Tibial artery (tissue), 4 donors: ENCODE data around the gene OR5H1.
"Not testable (repeated sequence)": the region's sequence is repeated elsewhere in the genome, so short reads cannot be mapped to it uniquely, and the experiment has no call there.

Source experiments
- DNase-seq, 2 donors: peaks; one replicate each; pipeline ENCODE4 v3.0.0-alpha.2; 2019
- H3K27ac ChIP-seq, 2 donors: fragments of 200-600 bp; sonication (generic) in 1 of 2; 1 replicate in 1 of 2; 2 replicates in 1 of 2; pipeline ENCODE4 v1.5.1; 2018 to 2019; ENCODE audit warnings: mild to moderate bottlenecking in 1 of 2
- H3K27me3 ChIP-seq, 2 donors: fragments of 200-600 bp; sonication (generic) in 1 of 2; one replicate each; pipeline versions ENCODE4 v1.5.1 to v1.6.0; 2016 to 2019
- H3K36me3 ChIP-seq, 3 donors: fragments of 200-600 bp; sonication (generic) in 2 of 3; one replicate each; pipeline ENCODE4 v1.5.1; 2016 to 2019; ENCODE audit warnings: mild to moderate bottlenecking in 2 of 3
- H3K4me1 ChIP-seq, 4 donors: fragments of 200-600 bp; sonication (generic) in 2 of 4; 1 replicate in 3 of 4; 2 replicates in 1 of 4; pipeline ENCODE4 v1.5.1; 2016 to 2019
- H3K4me3 ChIP-seq, 2 donors: fragments of 200-600 bp; sonication (generic) in 1 of 2; 1 replicate in 1 of 2; 2 replicates in 1 of 2; pipeline ENCODE4 v1.5.1; 2018 to 2019; ENCODE audit warnings: mild to moderate bottlenecking in 2 of 2
- H3K9me3 ChIP-seq, 3 donors: fragments of 200-600 bp; sonication (generic) in 1 of 3; one replicate each; pipeline ENCODE4 v1.5.1; 2016 to 2019
- intact Hi-C: fragments of 100-400 bp; cut with DNase I; formaldehyde crosslinking; loops from one replicate; pipeline ENCODE4 v1.15.0; 2023; ENCODE audit warnings: low total_unique reads
- TF ChIP-seq, protein P1 (sequence below), 2 experiments: fragments of 200-600 bp in 1 of 2; fragments of 450-650 bp in 1 of 2; IDR thresholded peaks; one replicate each; pipeline ENCODE4 v1.5.1; 2017 to 2019; ENCODE audit warnings: antibody characterized with exemption in 2 of 2, mild to moderate bottlenecking in 1 of 2, moderate library complexity in 1 of 2

Gene OR5H1

DNA sequence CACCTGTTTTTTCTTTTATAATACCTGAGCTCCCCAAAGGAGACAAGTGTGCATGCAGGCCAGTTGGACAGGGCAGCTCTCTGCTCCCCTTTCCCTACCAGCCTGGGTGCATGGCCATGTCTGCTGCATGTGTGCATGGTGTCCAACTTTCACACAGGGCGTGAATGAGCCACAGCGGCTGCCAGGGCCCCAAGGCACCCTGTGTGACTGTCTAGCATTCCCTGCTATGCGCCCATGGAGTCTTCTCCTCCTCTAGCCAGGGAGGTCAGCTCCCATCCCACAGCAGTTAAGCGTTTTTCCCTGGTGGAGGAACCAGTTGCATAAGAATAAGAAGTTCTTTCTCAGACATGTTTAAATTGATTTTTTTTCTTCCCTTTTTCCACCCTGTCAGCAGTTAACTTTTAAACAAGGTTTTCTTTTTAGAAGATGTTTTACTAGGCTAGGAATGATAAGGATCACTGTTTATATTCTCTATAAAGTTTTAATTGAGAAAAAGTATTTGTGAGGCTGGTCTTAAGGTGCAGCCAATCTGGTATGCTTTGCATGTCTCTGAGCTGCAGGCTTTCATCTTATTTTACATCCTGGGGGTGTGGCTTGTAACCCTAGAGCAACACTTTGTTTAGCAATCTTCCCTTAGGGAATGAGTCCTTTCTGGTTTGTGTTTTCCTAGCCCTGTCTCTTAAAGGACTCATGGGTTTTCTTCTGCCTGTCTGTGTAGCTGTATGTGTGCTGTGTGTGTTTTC lies 20.5 kb upstream of the OR5H1 start:
- H3K27me3 ChIP-seq = no peaks in the 10 kb centered on the region
- peaks cover 0 to 7% (median 0%) of the 10 kb centered on the region in 3 donors for H3K9me3 ChIP-seq
- H3K4me3 ChIP-seq = no peak overlapping the region
- no peak overlapping the region for H3K27ac ChIP-seq
- H3K4me1 ChIP-seq = no peaks in the 10 kb centered on the region
- TF ChIP-seq, protein P1, sequence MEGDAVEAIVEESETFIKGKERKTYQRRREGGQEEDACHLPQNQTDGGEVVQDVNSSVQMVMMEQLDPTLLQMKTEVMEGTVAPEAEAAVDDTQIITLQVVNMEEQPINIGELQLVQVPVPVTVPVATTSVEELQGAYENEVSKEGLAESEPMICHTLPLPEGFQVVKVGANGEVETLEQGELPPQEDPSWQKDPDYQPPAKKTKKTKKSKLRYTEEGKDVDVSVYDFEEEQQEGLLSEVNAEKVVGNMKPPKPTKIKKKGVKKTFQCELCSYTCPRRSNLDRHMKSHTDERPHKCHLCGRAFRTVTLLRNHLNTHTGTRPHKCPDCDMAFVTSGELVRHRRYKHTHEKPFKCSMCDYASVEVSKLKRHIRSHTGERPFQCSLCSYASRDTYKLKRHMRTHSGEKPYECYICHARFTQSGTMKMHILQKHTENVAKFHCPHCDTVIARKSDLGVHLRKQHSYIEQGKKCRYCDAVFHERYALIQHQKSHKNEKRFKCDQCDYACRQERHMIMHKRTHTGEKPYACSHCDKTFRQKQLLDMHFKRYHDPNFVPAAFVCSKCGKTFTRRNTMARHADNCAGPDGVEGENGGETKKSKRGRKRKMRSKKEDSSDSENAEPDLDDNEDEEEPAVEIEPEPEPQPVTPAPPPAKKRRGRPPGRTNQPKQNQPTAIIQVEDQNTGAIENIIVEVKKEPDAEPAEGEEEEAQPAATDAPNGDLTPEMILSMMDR (IDR thresholded peaks at IDR 0.05) = no peak
- H3K36me3 ChIP-seq = no peaks in the 10 kb centered on the region
- intact Hi-C loops = no loop called here
- no peak for DNase-seq

DNA sequence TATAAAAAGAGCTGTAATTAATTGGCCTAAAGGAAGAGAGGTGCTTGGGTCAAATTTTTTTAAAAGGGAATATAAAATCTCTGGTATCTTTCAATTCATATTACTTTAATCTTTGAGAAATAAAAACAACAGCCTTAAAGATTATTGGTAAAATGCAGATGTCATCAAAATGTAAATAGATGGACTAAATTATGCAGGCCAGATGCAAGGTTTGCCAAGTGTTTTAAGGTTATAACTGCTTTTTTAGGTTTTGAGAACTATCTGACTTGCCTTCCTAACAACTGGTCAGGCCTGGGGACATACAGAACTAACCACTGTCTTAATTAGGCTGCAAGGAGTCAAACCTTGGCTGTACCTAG lies 20.0 kb upstream of the OR5H1 start:
- DNase-seq = no peak
- H3K36me3 ChIP-seq = no peaks in the 10 kb centered on the region
- no peaks in the 10 kb centered on the region for H3K4me1 ChIP-seq
- no peak overlapping the region for H3K4me3 ChIP-seq
- no peak overlapping the region for H3K27ac ChIP-seq
- TF ChIP-seq, protein P1 (IDR thresholded peaks at IDR 0.05) = no peak
- intact Hi-C loops = no loop called here
- no peaks in the 10 kb centered on the region for H3K27me3 ChIP-seq
- H3K9me3 ChIP-seq = peaks cover 0 to 7% (median 0%) of the 10 kb centered on the region in 3 donors

DNA sequence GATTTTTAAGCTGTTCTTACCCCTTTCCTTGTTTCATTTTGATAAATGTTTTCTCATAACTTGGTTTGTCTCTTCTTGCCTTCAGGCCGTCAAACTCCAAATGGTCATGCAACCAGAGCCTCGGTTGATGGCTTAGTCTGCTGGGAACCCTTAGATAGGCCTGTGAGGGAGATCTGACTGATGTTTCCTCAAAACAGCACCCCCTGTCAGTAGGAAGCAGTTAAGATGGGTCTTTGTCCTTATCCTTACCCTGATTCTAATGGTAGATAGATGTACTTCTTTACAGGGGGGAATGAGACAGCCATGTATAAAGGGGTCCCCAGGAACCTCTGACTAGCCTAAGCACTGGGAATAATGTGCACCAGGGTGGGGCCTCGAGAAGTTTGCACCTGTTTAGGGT lies 16.3 kb upstream of the OR5H1 start:
- Histone ChIP-seq H3K27me3 (no peaks in the 10 kb centered on the region), H3K4me1 (no peaks in the 10 kb centered on the region), H3K9me3 (peaks cover 0 to 7% (median 0%) of the 10 kb centered on the region in 3 donors), H3K4me3 (no peak overlapping the region), H3K27ac (no peak overlapping the region), H3K36me3 (no peaks in the 10 kb centered on the region)
- DNase-seq = no peak
- intact Hi-C loops = no loop called here
- TF ChIP-seq, protein P1 (IDR thresholded peaks at IDR 0.05) = no peak

DNA sequence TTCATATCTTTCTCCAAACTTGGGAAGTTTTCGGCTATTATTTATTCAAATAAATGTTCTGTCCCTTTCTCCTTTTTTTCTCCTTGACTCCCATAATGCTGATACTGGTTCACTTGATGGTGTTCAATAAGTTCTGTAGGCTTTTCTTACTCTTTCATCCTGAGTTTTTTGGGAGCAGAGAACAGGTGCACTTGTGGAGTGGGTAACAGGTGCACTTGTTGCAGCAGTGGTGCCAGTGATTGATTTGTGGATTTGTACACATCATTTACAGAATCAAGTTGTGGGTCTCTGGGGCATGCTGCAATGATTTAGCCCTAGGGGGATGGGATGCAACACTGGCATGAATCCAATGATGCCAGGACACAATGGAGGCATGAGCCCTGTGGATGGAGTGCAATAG lies 14.8 kb upstream of the OR5H1 start:
- H3K27me3 ChIP-seq = no peaks in the 10 kb centered on the region
- H3K36me3 ChIP-seq = no peaks in the 10 kb centered on the region
- no peaks in the 10 kb centered on the region for H3K4me1 ChIP-seq
- DNase-seq = no peak
- no peak overlapping the region for H3K27ac ChIP-seq
- TF ChIP-seq, protein P1 (IDR thresholded peaks at IDR 0.05) = no peak
- no peak overlapping the region for H3K4me3 ChIP-seq
- intact Hi-C loops = no loop called here
- peaks cover 0 to 7% (median 0%) of the 10 kb centered on the region in 3 donors for H3K9me3 ChIP-seq

DNA sequence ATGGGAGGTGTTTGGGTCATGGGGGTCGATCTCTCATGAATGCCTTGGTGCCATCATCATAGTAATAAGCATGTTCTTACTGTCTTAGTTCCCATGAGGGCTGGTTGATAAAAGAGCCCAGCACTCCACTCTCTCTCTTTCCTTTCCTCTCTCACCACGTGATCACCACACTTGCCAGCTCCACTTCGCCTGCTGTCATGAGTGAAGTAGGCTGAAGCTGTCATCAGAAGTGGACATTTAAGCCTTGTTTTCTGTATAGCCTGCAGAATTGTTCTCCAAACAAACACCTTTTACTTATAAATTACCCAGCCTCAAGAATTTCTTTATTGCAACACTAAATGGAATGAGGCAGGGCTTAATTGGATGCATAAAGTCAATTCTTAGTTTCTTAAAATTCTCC lies 6.1 kb downstream of the OR5H1 start:
- Histone ChIP-seq H3K27ac (no peak overlapping the region), H3K9me3 (no peaks in the 10 kb centered on the region), H3K4me3 (no peak overlapping the region), H3K27me3 (no peaks in the 10 kb centered on the region), H3K4me1 (no peaks in the 10 kb centered on the region), H3K36me3 (no peaks in the 10 kb centered on the region)
- intact Hi-C loops = no loop called here
- DNase-seq = no peak
- TF ChIP-seq, protein P1 (IDR thresholded peaks at IDR 0.05) = no peak

DNA sequence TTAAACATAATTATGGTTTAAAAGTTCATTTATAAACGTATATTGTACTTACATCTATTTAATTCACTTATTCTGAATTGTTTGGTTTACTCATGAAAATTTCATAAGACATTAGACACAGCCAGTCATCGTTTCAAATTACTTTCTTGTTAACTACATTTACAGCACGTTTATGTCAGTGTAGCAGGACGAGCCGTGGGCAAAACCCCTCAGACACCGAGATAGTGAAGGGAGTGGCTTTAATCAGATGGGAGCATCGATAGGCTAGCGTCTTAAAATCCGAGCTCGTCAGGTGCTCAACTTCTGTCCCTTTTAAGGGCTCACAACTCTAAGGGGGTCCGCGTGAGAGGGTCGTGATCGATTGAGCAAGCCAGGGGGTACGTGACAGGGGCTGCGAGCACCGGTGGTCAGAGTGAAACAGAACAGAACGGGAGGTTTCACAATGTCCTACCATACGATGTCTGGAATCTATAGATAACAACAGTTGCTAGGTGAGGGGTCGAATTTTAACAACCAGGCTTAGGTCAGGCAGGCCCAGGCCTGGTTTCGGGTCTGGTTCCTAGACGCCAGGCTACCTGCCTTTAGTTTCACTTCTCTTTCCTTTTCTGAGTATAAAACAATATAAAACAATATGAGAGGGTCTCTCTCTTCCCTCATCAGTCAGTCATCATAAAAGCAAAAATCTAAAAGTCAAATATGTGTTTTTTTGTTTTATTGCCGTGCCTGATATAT lies 7.5 kb downstream of the OR5H1 start:
- H3K27ac ChIP-seq, H3K27me3 ChIP-seq, H3K36me3 ChIP-seq, DNase-seq, H3K4me1 ChIP-seq, intact Hi-C loops, H3K9me3 ChIP-seq, H3K4me3 ChIP-seq: not testable (repeated sequence)
